Neural cell (in vitro differentiated cells): ENCODE data around the gene CELF4. TPM values are rescaled to one million over a fixed set of nuclear protein-coding genes. Genes with fewer than 3 reads are reported as not detected.

Experiments
- H2AFZ ChIP-seq: fragments of 200-600, 300-800 bp; sonication (generic), shearing (Covaris generic); 2 replicates; pipeline ENCODE4 v1.6.0; 2014; ENCODE audit warnings: low read depth, mild to moderate bottlenecking, antibody characterized with exemption, low read length, moderate library complexity
- H3F3A ChIP-seq: fragments of 200-600 bp; shearing (Covaris generic); 2 replicates; pipeline ENCODE4 v1.6.1; 2016; ENCODE audit warnings: mild to moderate bottlenecking, moderate library complexity, mixed read lengths, antibody characterized with exemption, low read length; ENCODE audit not compliant: insufficient read depth, poor library complexity, severe bottlenecking
- H3K27ac ChIP-seq: fragments of 200-600, 300-800 bp; sonication (generic), shearing (Covaris generic); 2 replicates; pipeline ENCODE4 v1.5.1; 2014; ENCODE audit warnings: mild to moderate bottlenecking, low read length, moderate library complexity
- H3K27me3 ChIP-seq: fragments of 300-800, 200-600 bp; sonication (generic), shearing (Covaris generic); 2 replicates; pipeline ENCODE4 v1.6.0; 2014; ENCODE audit warnings: mild to moderate bottlenecking, low read depth, low read length, moderate library complexity; ENCODE audit not compliant: insufficient read depth
- H3K36me3 ChIP-seq: fragments of 300-800, 200-600 bp; sonication (generic), shearing (Covaris generic); 2 replicates; pipeline ENCODE4 v1.5.1; 2014; ENCODE audit warnings: mild to moderate bottlenecking, antibody characterized with exemption, low read length, moderate library complexity; ENCODE audit not compliant: insufficient read depth
- H3K4me2 ChIP-seq: fragments of 300-800, 200-600 bp; sonication (generic), shearing (Covaris generic); 2 replicates; pipeline ENCODE4 v1.6.0; 2014; ENCODE audit warnings: mild to moderate bottlenecking, low read length
- H3K4me3 ChIP-seq: fragments of 300-800, 200-600 bp; sonication (generic), shearing (Covaris generic); 2 replicates; pipeline ENCODE4 v1.5.1; 2014; ENCODE audit warnings: mild to moderate bottlenecking, low read length, moderate library complexity
- H3K79me2 ChIP-seq: fragments of 200-600 bp; shearing (Covaris generic); replicated peaks from 2 replicates; pipeline ENCODE4 v1.6.0; 2014; ENCODE audit warnings: mild to moderate bottlenecking, low read length, moderate library complexity; ENCODE audit not compliant: insufficient read depth
- H3K9ac ChIP-seq: fragments of 300-800, 200-600 bp; sonication (generic), shearing (Covaris generic); 2 replicates; pipeline ENCODE4 v1.6.1; 2016; ENCODE audit warnings: mild to moderate bottlenecking, low read length, mixed read lengths
- H3K9me2 ChIP-seq: fragments of 200-600 bp; shearing (Covaris generic); 2 replicates; pipeline ENCODE4 v1.6.1; 2016; ENCODE audit warnings: mild to moderate bottlenecking, low read length, mixed read lengths; ENCODE audit not compliant: insufficient read depth
- H3K9me3 ChIP-seq: fragments of 200-600, 300-800 bp; sonication (generic), shearing (Covaris generic); 2 replicates; pipeline ENCODE4 v1.6.1; 2016; ENCODE audit warnings: mild to moderate bottlenecking, mixed run types, low read length, moderate library complexity, mixed read lengths
- H4K20me1 ChIP-seq: fragments of 200-600 bp; shearing (Covaris generic); 2 replicates; pipeline ENCODE4 v1.6.1; 2016; ENCODE audit warnings: mild to moderate bottlenecking, mixed run types; ENCODE audit not compliant: insufficient read depth
- CTCF ChIP-seq: fragments of 450-650 bp; IDR thresholded peaks from 2 replicates; pipeline ENCODE4 v1.5.1; 2014; ENCODE audit warnings: antibody characterized with exemption, mild to moderate bottlenecking, moderate library complexity; ENCODE audit not compliant: poor library complexity, severe bottlenecking
- EP300 ChIP-seq: fragments of 450-650 bp; conservative IDR thresholded peaks from 2 replicates; pipeline ENCODE4 v1.6.1; 2014; ENCODE audit warnings: antibody characterized with exemption, mild to moderate bottlenecking, moderate library complexity; ENCODE audit not compliant: poor library complexity, severe bottlenecking
- EZH2 ChIP-seq: fragments of 200-600, 300-800 bp; shearing (Covaris generic), sonication (generic); IDR thresholded peaks from 2 replicates; pipeline ENCODE4 v1.6.1; 2014; ENCODE audit warnings: antibody characterized with exemption, low read length, borderline replicate concordance, mild to moderate bottlenecking; ENCODE audit not compliant: insufficient read depth, poor library complexity, severe bottlenecking
- MXI1 ChIP-seq: fragments of 450-650 bp; conservative IDR thresholded peaks from 2 replicates; pipeline ENCODE4 v1.6.1; 2014; ENCODE audit warnings: antibody characterized with exemption, mild to moderate bottlenecking; ENCODE audit not compliant: poor library complexity, severe bottlenecking
- POLR2AphosphoS5 ChIP-seq: IDR thresholded peaks from 2 replicates; pipeline ENCODE4 v1.6.1; 2012
- RAD21 ChIP-seq: fragments of 450-650 bp; conservative IDR thresholded peaks from 2 replicates; pipeline ENCODE4 v1.6.1; 2014; ENCODE audit warnings: antibody characterized with exemption, mild to moderate bottlenecking, moderate library complexity
- SMC3 ChIP-seq: fragments of 450-650 bp; conservative IDR thresholded peaks from 2 replicates; pipeline ENCODE4 v1.6.1; 2014; ENCODE audit warnings: antibody characterized with exemption, mild to moderate bottlenecking, moderate library complexity; ENCODE audit not compliant: poor library complexity
- TAF1 ChIP-seq: IDR thresholded peaks from 2 replicates; pipeline ENCODE4 v1.6.1; 2012; ENCODE audit warnings: low read depth
- polyA plus RNA-seq: library from polyadenylated mRNA; depleted of rRNA; stranded (reverse); fragments of >200 nt; gene quantifications from 2 replicates; pipeline ENCODE4 v1.2.3, GENCODE V29; 2014
- TF ChIP-seq, protein P1 (sequence below): IDR thresholded peaks from 2 replicates; pipeline ENCODE4 v1.6.1; 2012; ENCODE audit warnings: borderline replicate concordance

The CELF4 gene
- polyA plus RNA-seq, 1 donor from 2014 or later = 191 TPM

DNA sequence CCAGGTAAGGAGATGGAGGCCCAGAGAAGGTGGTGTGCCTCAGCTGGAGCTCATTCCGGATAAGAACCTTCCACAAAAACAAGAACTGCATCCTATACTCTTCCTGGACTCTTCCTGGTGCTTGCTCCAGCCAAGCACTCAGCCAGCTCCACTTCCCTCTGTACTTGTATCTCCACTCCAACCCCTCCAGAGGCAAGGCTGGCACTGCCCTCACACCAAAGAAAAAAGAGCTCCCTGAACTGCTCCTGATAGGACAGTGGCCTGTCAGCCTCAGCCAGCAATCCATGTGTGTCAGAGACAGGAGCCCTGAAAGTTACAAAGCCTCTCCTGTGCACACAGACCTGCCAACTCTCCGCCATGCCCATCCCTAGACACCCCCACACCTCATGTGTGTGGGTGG, 248.1 kb downstream of the CELF4 start:
- H3K4me3 ChIP-seq = no peak overlapping the region
- H3F3A ChIP-seq = no peaks in the 10 kb centered on the region
- no peak overlapping the region for H3K27ac ChIP-seq
- H3K27me3 ChIP-seq = no peaks in the 10 kb centered on the region
- H4K20me1 ChIP-seq = no peaks in the 10 kb centered on the region
- H3K9me2 ChIP-seq = no peaks in the 10 kb centered on the region
- no peak overlapping the region for H3K4me2 ChIP-seq
- H3K9me3 ChIP-seq = no peaks in the 10 kb centered on the region
- no peak overlapping the region for H2AFZ ChIP-seq
- H3K9ac ChIP-seq = no peak overlapping the region
- TF ChIP-seq MXI1 (no peak), POLR2AphosphoS5 (no peak), SMC3 (no peak), TAF1 (no peak), RAD21 (no peak), EZH2 (no peak), CTCF (no peak), EP300 (no peak)
- TF ChIP-seq, protein P1, sequence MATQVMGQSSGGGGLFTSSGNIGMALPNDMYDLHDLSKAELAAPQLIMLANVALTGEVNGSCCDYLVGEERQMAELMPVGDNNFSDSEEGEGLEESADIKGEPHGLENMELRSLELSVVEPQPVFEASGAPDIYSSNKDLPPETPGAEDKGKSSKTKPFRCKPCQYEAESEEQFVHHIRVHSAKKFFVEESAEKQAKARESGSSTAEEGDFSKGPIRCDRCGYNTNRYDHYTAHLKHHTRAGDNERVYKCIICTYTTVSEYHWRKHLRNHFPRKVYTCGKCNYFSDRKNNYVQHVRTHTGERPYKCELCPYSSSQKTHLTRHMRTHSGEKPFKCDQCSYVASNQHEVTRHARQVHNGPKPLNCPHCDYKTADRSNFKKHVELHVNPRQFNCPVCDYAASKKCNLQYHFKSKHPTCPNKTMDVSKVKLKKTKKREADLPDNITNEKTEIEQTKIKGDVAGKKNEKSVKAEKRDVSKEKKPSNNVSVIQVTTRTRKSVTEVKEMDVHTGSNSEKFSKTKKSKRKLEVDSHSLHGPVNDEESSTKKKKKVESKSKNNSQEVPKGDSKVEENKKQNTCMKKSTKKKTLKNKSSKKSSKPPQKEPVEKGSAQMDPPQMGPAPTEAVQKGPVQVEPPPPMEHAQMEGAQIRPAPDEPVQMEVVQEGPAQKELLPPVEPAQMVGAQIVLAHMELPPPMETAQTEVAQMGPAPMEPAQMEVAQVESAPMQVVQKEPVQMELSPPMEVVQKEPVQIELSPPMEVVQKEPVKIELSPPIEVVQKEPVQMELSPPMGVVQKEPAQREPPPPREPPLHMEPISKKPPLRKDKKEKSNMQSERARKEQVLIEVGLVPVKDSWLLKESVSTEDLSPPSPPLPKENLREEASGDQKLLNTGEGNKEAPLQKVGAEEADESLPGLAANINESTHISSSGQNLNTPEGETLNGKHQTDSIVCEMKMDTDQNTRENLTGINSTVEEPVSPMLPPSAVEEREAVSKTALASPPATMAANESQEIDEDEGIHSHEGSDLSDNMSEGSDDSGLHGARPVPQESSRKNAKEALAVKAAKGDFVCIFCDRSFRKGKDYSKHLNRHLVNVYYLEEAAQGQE = no peak
- no peaks in the 10 kb centered on the region for H3K36me3 ChIP-seq
- H3K79me2 ChIP-seq = no peaks in the 10 kb centered on the region

GRCh38 chr18:37316468-37316867, 249.1 kb downstream of the CELF4 start:
- no peaks in the 10 kb centered on the region for H3K36me3 ChIP-seq
- H3K9ac ChIP-seq = no peak overlapping the region
- H3K27ac ChIP-seq = no peak overlapping the region
- TF ChIP-seq EZH2 (no peak), SMC3 (no peak), EP300 (no peak), CTCF (no peak), POLR2AphosphoS5 (no peak)
- TF ChIP-seq, protein P1 = no peak
- no peaks in the 10 kb centered on the region for H4K20me1 ChIP-seq
- no peak overlapping the region for H3K4me3 ChIP-seq
- H3K27me3 ChIP-seq = no peaks in the 10 kb centered on the region
- H2AFZ ChIP-seq = no peak overlapping the region
- no peaks in the 10 kb centered on the region for H3K9me3 ChIP-seq
- no peaks in the 10 kb centered on the region for H3K79me2 ChIP-seq
- H3K4me2 ChIP-seq = no peak overlapping the region
- no peaks in the 10 kb centered on the region for H3F3A ChIP-seq
- H3K9me2 ChIP-seq = no peaks in the 10 kb centered on the region
